ENCODE measurements around the gene DIAPH2.

The DIAPH2 gene

GRCh38 chrX:97334850-97335249 lies 650.2 kb downstream of the DIAPH2 start:
- Histone ChIP-seq H3K36me3 (ENCODE audit: control insufficient read depth, low read length) (no peaks in the 10 kb centered on the region), H3K79me2 (ENCODE audit: control insufficient read depth, low read length) (no peaks in the 10 kb centered on the region), H3K4me1 (ENCODE audit: control insufficient read depth, low read length) (peaks cover 95% of the 10 kb centered on the region), H3K9me2 (replicated peaks; ENCODE audit: control insufficient read depth, low read length) (no peaks in the 10 kb centered on the region), H4K20me1 (ENCODE audit: control insufficient read depth, insufficient read depth, low read depth, low read length) (no peaks in the 10 kb centered on the region), H3K27ac (ENCODE audit: low read depth, low read length) (peak overlapping the region; percentile 90), H3K4me3 (ENCODE audit: low read length) (peak overlapping the region; percentile 51), H3K4me2 (ENCODE audit: low read length) (peak overlapping the region; percentile 60), H3F3A (ENCODE audit: control insufficient read depth, insufficient read depth) (no peaks in the 10 kb centered on the region), H3K9me3 (ENCODE audit: control insufficient read depth, insufficient read depth, low read length) (no peaks in the 10 kb centered on the region), H3K27me3 (ENCODE audit: control insufficient read depth, low read length) (no peaks in the 10 kb centered on the region)
- TF ChIP-seq CTCF (IDR thresholded peaks at IDR 0.05; ENCODE audit: low read depth, low read length, poor library complexity, severe bottlenecking): no peak
- no peak for TF ChIP-seq EZH2phosphoT487 (IDR thresholded peaks at IDR 0.05; ENCODE audit: borderline replicate concordance, low read length)

- Histone ChIP-seq H3K4me2 (ENCODE audit: low read length) (peak overlapping the region; percentile 59), H3K9me2 (replicated peaks; ENCODE audit: control insufficient read depth, low read length) (no peaks in the 10 kb centered on the region), H4K20me1 (ENCODE audit: control insufficient read depth, insufficient read depth, low read depth, low read length) (no peaks in the 10 kb centered on the region)
Measured at GRCh38 chrX:97344724-97345123, 660.1 kb downstream of the DIAPH2 start.

GRCh38 chrX:97358941-97359340 lies 674.3 kb downstream of the DIAPH2 start:
- no peaks in the 10 kb centered on the region for H3K9me2 ChIP-seq (replicated peaks; ENCODE audit: control insufficient read depth, low read length)
- H3K36me3 ChIP-seq (ENCODE audit: control insufficient read depth, low read length): no peaks in the 10 kb centered on the region
- H3K4me2 ChIP-seq (ENCODE audit: low read length): no peak overlapping the region
- no peak overlapping the region for H3K4me3 ChIP-seq (ENCODE audit: low read length)
- H3K27me3 ChIP-seq (ENCODE audit: control insufficient read depth, low read length): no peaks in the 10 kb centered on the region
- no peaks in the 10 kb centered on the region for H3K79me2 ChIP-seq (ENCODE audit: control insufficient read depth, low read length)
- TF ChIP-seq EZH2phosphoT487 (IDR thresholded peaks at IDR 0.05; ENCODE audit: borderline replicate concordance, low read length) (no peak), CTCF (IDR thresholded peaks at IDR 0.05; ENCODE audit: low read depth, low read length, poor library complexity, severe bottlenecking) (no peak)
- no peak overlapping the region for H3K27ac ChIP-seq (ENCODE audit: low read depth, low read length)
- no peaks in the 10 kb centered on the region for H3F3A ChIP-seq (ENCODE audit: control insufficient read depth, insufficient read depth)
- H3K4me1 ChIP-seq (ENCODE audit: control insufficient read depth, low read length): no peaks in the 10 kb centered on the region
- H3K9me3 ChIP-seq (ENCODE audit: control insufficient read depth, insufficient read depth, low read length): no peaks in the 10 kb centered on the region
- H4K20me1 ChIP-seq (ENCODE audit: control insufficient read depth, insufficient read depth, low read depth, low read length): no peaks in the 10 kb centered on the region

More at GRCh38 chrX:97344724-97345123, 660.1 kb downstream of the DIAPH2 start:
- Histone ChIP-seq H3K27ac (ENCODE audit: low read depth, low read length) (peak overlapping the region; percentile 59), H3K4me1 (ENCODE audit: control insufficient read depth, low read length) (peaks cover 60% of the 10 kb centered on the region), H3K9me3 (ENCODE audit: control insufficient read depth, insufficient read depth, low read length) (no peaks in the 10 kb centered on the region), H3K79me2 (ENCODE audit: control insufficient read depth, low read length) (no peaks in the 10 kb centered on the region), H3K4me3 (ENCODE audit: low read length) (peak overlapping the region; percentile 51), H3F3A (ENCODE audit: control insufficient read depth, insufficient read depth) (no peaks in the 10 kb centered on the region; the same call in 1 of the 2 replicates), H3K27me3 (ENCODE audit: control insufficient read depth, low read length) (no peaks in the 10 kb centered on the region), H3K36me3 (ENCODE audit: control insufficient read depth, low read length) (no peaks in the 10 kb centered on the region)
- TF ChIP-seq EZH2phosphoT487 (IDR thresholded peaks at IDR 0.05; ENCODE audit: borderline replicate concordance, low read length) (no peak), CTCF (IDR thresholded peaks at IDR 0.05; ENCODE audit: low read depth, low read length, poor library complexity, severe bottlenecking) (no peak)

Measured in DOHH2 (cell line).